Nephron (organoid): ENCODE data around the gene ALG12.
"Not testable (repeated sequence)": the region's sequence is repeated elsewhere in the genome, so short reads cannot be mapped to it uniquely, and the experiment has no call there.

ENCODE experiments used
- H3K27ac Mint-ChIP-seq, 3 experiments: 2 replicates each; pipeline ENCODE4 v1.8.0; 2020; ENCODE audit warnings: mixed read lengths in 3 of 3, mild to moderate bottlenecking in 2 of 3, moderate library complexity in 1 of 3
- H3K27me3 Mint-ChIP-seq: 2 replicates; pipeline ENCODE4 v1.8.0; 2021; ENCODE audit warnings: low read depth, mild to moderate bottlenecking, moderate library complexity, mixed read lengths
- H3K36me3 Mint-ChIP-seq: 2 replicates; pipeline ENCODE4 v1.8.0; 2020; ENCODE audit warnings: low read depth, mixed read lengths
- H3K4me1 Mint-ChIP-seq: 2 replicates; pipeline ENCODE4 v1.8.0; 2020; ENCODE audit warnings: mixed read lengths
- H3K4me3 Mint-ChIP-seq, 3 experiments: 2 replicates each; pipeline ENCODE4 v1.8.0; 2020; ENCODE audit warnings: mild to moderate bottlenecking in 3 of 3, mixed read lengths in 3 of 3, moderate library complexity in 2 of 3
- H3K9me3 Mint-ChIP-seq: 2 replicates; pipeline ENCODE4 v1.8.0; 2020; ENCODE audit warnings: mixed read lengths
- TF ChIP-seq, protein P1 (sequence below), 3 experiments: fragments of 200-600 bp; sonication (generic); IDR thresholded peaks; one replicate each; pipeline ENCODE4 v1.5.0; 2021; ENCODE audit warnings: antibody characterized with exemption in 3 of 3; ENCODE audit not compliant: unreplicated experiment in 3 of 3

ALG12 gene

DNA sequence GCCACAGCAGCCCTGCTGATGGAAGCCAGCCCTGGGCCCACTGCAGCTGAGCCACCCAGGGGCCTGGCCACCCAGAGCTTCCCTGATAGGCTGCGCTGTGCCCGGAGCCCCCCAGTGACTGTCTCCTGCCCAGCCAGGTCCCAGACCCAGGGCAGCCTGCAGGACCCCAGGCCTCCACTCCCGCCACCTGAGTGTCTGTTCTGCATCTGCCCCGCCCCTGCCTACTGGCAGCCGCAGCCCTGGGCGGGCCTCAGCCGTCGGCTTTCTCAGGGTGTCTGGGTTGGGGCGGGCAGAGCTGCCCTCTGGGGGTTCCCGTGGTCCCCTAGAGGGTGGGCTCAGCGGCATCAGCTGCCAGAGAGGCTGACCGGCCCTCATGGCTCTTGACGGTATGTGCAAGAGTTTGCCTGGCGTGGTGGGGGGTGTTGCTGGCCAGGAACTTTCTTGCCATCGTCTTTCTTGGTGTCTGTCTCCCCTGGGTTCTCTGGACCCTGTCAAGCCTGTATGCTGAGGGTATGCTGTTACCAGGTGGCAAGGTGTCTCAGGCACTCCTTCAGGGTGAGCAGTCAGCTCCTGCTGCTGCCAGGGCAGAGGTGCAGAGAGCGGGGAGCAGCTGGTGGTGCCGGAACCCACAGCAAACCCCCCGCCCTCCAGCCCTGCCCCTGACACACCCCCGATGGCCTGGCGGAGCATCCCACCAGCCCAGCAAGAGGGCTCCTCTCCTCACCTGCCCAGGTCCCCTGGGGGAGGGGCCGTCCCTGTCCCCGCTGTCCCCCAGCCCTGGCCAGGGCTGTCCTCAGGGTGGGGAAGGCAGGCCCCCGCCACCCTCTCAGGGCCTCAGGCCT, 30.1 kb upstream of the ALG12 start:
- Mint-ChIP-seq H3K27me3 (no peaks in the 10 kb centered on the region), H3K36me3 (no peaks in the 10 kb centered on the region), H3K27ac (no peak overlapping the region), H3K9me3 (no peaks in the 10 kb centered on the region), H3K4me1 (peaks cover 6% of the 10 kb centered on the region), H3K4me3 (no peak overlapping the region)
- TF ChIP-seq, protein P1, sequence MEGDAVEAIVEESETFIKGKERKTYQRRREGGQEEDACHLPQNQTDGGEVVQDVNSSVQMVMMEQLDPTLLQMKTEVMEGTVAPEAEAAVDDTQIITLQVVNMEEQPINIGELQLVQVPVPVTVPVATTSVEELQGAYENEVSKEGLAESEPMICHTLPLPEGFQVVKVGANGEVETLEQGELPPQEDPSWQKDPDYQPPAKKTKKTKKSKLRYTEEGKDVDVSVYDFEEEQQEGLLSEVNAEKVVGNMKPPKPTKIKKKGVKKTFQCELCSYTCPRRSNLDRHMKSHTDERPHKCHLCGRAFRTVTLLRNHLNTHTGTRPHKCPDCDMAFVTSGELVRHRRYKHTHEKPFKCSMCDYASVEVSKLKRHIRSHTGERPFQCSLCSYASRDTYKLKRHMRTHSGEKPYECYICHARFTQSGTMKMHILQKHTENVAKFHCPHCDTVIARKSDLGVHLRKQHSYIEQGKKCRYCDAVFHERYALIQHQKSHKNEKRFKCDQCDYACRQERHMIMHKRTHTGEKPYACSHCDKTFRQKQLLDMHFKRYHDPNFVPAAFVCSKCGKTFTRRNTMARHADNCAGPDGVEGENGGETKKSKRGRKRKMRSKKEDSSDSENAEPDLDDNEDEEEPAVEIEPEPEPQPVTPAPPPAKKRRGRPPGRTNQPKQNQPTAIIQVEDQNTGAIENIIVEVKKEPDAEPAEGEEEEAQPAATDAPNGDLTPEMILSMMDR (IDR thresholded peaks at IDR 0.05; ENCODE audit: unreplicated experiment in 3 of 3): no peak

DNA sequence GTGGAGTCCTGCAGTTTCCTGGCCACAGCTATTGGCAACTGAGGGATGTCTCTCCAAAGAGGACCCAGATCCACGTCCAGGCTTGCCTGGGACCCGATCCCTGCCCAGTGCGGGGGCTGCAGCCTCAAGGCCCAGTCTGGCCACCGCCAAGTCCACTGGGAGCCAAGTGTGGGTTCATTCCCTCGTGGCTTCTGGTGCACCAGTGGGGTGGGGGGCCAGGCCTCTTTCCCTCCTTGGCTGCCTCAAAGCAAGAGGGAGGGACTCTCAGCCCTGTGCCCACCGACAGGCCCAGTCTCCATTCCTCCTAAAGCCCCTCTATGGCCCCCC, 29.0 kb upstream of the ALG12 start:
- no peak overlapping the region for H3K27ac Mint-ChIP-seq
- no peaks in the 10 kb centered on the region for H3K27me3 Mint-ChIP-seq
- no peak overlapping the region for H3K4me3 Mint-ChIP-seq
- TF ChIP-seq, protein P1 (IDR thresholded peaks at IDR 0.05; ENCODE audit: unreplicated experiment in 3 of 3): no peak
- no peaks in the 10 kb centered on the region for H3K9me3 Mint-ChIP-seq
- no peaks in the 10 kb centered on the region for H3K36me3 Mint-ChIP-seq
- peaks cover 2% of the 10 kb centered on the region for H3K4me1 Mint-ChIP-seq

DNA sequence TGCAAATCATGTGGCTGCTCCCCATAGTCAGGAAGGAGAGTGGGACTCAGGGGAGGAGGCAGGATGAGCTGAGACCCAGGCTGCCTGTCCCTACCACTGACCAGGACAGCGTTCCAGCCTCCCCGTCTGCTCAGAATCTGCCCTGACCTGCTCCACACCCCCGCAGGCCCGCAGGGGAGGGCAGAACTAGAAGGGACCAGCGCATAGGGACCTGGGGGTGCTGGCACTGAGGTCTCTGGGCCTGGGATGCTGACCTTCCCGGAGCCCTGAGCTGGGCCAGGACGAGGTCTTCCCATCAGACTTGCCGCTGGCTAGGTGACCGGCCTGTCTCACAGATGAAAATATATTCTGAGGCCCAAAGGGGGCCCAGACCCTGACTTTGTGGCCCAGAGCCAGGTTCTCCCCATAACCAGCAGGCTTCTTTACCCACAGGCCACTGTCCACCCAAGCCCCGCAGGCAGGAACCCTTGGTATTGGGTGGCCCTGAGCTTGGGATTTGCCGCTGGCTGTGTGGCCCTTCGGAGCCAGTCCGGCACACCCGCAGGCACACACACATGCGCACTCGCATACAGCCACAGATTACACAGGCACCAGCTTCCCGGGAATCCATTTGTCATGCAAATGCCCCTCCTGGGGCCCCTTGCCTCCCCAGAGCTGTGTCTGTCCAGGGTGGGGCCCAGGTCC, 28.5 kb upstream of the ALG12 start:
- H3K36me3 Mint-ChIP-seq: no peaks in the 10 kb centered on the region
- no peak overlapping the region for H3K27ac Mint-ChIP-seq
- H3K27me3 Mint-ChIP-seq: no peaks in the 10 kb centered on the region
- H3K4me3 Mint-ChIP-seq: no peak overlapping the region
- H3K4me1 Mint-ChIP-seq: no peaks in the 10 kb centered on the region
- TF ChIP-seq, protein P1 (IDR thresholded peaks at IDR 0.05; ENCODE audit: unreplicated experiment in 3 of 3): no peak
- no peaks in the 10 kb centered on the region for H3K9me3 Mint-ChIP-seq

DNA sequence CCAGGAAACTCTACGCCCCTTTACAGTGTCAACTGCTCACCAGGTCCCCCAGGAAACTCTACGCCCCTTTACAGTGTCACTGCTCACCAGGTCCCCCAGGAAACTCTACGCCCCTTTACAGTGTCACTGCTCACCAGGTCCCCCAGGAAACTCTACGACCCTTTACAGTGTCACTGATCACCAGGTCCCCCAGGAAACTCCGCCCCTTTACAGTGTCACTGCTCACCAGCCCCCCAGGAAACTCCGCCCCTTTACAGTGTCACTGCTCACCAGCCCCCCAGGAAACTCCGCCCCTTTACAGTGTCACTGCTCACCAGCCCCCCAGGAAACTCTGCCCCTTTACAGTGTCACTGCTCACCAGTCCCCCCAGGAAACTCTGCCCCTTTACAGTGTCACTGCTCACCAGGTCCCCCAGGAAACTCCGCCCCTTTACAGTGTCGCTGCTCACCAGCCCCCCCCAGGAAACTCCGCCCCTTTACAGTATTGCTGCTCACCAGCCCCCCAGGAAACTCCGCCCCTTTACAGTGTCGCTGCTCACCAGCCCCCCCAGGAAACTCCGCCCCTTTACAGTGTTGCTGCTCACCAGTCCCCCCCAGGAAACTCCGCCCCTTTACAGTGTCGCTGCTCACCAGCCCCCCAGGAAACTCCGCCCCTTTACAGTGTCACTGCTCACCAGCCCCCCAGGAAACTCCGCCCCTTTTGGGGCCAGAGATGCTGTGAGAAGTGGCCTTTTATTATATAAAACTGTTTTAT, 27.0 kb upstream of the ALG12 start:
- not testable (repeated sequence) for H3K27me3 Mint-ChIP-seq, H3K36me3 Mint-ChIP-seq, H3K4me1 Mint-ChIP-seq, H3K4me3 Mint-ChIP-seq, H3K9me3 Mint-ChIP-seq
- peak overlapping the region in 1 of 3 experiments; percentile 82 for H3K27ac Mint-ChIP-seq

DNA sequence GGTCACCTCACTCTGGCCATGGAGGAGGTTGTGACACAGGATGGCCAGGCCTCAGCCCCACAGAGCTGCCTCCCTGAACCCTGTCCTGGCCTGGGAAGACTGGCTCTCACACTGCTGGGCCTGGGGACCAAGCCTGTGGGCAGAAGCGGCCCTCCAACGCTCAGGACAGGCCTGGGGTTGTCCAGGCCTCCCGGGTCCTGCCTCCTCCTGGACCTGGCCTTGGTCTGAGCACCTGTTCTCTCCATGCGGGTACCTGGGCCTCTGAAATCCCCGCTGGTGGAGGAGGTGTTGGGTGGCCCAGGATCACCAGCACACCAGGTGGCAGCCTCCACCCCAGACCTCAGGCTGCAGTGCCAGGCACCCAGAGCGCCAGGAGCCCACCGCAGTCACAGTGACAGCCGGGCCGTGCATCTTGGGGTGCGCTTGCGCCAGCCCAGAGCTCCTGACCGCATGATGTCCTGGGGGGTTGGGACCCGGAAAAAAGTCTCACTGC, 26.2 kb upstream of the ALG12 start:
- Mint-ChIP-seq H3K4me3 (no peak overlapping the region), H3K27ac (no peak overlapping the region), H3K27me3 (no peaks in the 10 kb centered on the region), H3K36me3 (no peaks in the 10 kb centered on the region), H3K4me1 (peaks cover 2% of the 10 kb centered on the region), H3K9me3 (no peaks in the 10 kb centered on the region)
- TF ChIP-seq, protein P1 (IDR thresholded peaks at IDR 0.05; ENCODE audit: unreplicated experiment in 3 of 3): no peak

DNA sequence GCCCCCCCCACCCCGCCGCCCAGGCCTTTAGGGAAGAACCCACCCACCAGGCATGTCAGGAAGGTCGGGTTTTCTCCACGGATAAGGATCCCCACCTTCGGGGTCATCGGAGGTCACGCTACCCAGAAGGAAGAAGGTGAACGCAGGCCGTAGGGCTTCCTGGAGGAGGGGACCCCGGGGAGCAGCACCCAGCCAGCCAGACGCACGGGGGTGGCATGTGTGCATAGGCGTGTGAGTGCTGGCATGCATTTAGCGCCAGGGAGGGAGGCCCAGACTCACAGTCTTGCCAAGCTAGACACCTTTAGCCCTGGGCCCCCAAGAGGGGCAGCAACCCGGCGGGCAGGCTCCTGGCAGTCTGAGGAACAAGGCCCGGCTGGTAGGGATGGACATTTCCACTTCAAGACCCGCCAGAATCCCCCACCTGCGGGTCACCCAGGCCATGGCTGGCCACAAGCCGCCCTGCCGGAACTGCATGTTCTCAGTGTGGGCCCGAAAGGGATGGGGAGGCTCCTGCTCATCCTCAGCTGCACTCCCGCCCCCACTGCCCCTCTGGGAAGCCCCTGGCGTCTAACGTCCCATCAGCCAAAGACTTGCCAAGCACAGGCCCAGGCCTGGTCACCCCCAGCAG, 25.6 kb upstream of the ALG12 start:
- Mint-ChIP-seq H3K27me3 (no peaks in the 10 kb centered on the region), H3K27ac (no peak overlapping the region), H3K4me3 (no peak overlapping the region), H3K9me3 (no peaks in the 10 kb centered on the region), H3K36me3 (no peaks in the 10 kb centered on the region), H3K4me1 (peaks cover 4% of the 10 kb centered on the region)
- TF ChIP-seq, protein P1 (IDR thresholded peaks at IDR 0.05; ENCODE audit: unreplicated experiment in 3 of 3): no peak
